Mucosa of descending colon (tissue), 3 donors: ENCODE data around the gene CEP44. TPM values are rescaled to one million over a fixed set of nuclear protein-coding genes. Genes with fewer than 3 reads are reported as not detected.

Source experiments
- ATAC-seq: fragments of 200-7000 bp; cut with Tn5 transposase; one replicate; pipeline ENCODE4 v1.9.1; 2020; ENCODE audit warnings: mild to moderate bottlenecking, moderate library complexity
- DNase-seq, 3 donors: peaks; one replicate each; pipeline ENCODE4 v3.0.0-alpha.2; 2020
- H3K36me3 ChIP-seq: fragments of 200-600 bp; one replicate; pipeline ENCODE4 v1.8.0; 2021; ENCODE audit warnings: low read depth, mild to moderate bottlenecking
- H3K4me1 ChIP-seq: fragments of 200-600 bp; one replicate; pipeline ENCODE4 v1.8.0; 2021; ENCODE audit warnings: low read depth, mild to moderate bottlenecking
- H3K4me3 ChIP-seq: fragments of 200-600 bp; one replicate; pipeline ENCODE4 v1.8.0; 2021; ENCODE audit warnings: mild to moderate bottlenecking
- H3K9me3 ChIP-seq: fragments of 200-600 bp; one replicate; pipeline ENCODE4 v1.8.0; 2021; ENCODE audit warnings: mild to moderate bottlenecking
- CTCF ChIP-seq: fragments of 200-600 bp; IDR thresholded peaks from one replicate; pipeline ENCODE4 v1.8.0; 2022; ENCODE audit warnings: antibody characterized with exemption, mild to moderate bottlenecking
- intact Hi-C, 2 donors: fragments of 100-400 bp; cut with DNase I in 1 of 2; cut with micrococcal nuclease in 1 of 2; formaldehyde crosslinking; loops; one replicate each; pipeline versions ENCODE4 v1.11.0 to v1.11.1; 2022; cut with DNase I, micrococcal nuclease
- total RNA-seq, 3 donors: library from RNA; stranded (reverse); fragmentation: NEBNext Ultra II Directional in 2 of 3; extraction: Animal tissue kit (Norgen Biotek cat#: 25700) in 2 of 3; gene quantifications; one replicate each; pipeline versions ENCODE4 v1.2.1 to v1.2.4, GENCODE V29; 2021 to 2023
- donor health status: DM: no; HTN: no; CAD: no; lungs with moderate emphysema.
- donor health status: DM: no; HTN: no; CAD: no.
- donor health status: DM: no; HTN: yes; CAD: no.

CEP44 gene
- total RNA-seq, 3 donors from 2014 or later = 13.7 to 28.7 (median 14.7) TPM

- ATAC-seq (no peak), DNase-seq (no peak)
- Histone ChIP-seq H3K4me3 (no peak overlapping the region), H3K4me1 (peaks cover 7% of the 10 kb centered on the region), H3K36me3 (no peaks in the 10 kb centered on the region), H3K9me3 (no peaks in the 10 kb centered on the region)
- TF ChIP-seq CTCF = no peak
- intact Hi-C loops = no loop called here
Measured at GRCh38 chr4:174279433-174280155, 4.1 kb upstream of the CEP44 start.

GRCh38 chr4:174281182-174281737 lies 2.5 kb upstream of the CEP44 start:
- intact Hi-C loops = no loop called here
- Histone ChIP-seq H3K4me1 (peaks cover 14% of the 10 kb centered on the region), H3K9me3 (no peaks in the 10 kb centered on the region), H3K4me3 (no peak overlapping the region), H3K36me3 (no peaks in the 10 kb centered on the region)
- DNase-seq (no peak), ATAC-seq (no peak)
- no peak for TF ChIP-seq CTCF

GRCh38 chr4:174281901-174282300 lies 1.8 kb upstream of the CEP44 start:
- Histone ChIP-seq H3K9me3 (no peaks in the 10 kb centered on the region), H3K4me1 (peaks cover 13% of the 10 kb centered on the region), H3K4me3 (no peak overlapping the region), H3K36me3 (no peaks in the 10 kb centered on the region)
- no peak for TF ChIP-seq CTCF
- intact Hi-C loops = no loop called here
- DNase-seq (no peak), ATAC-seq (no peak)

- Histone ChIP-seq H3K9me3 (no peaks in the 10 kb centered on the region), H3K4me3 (peak overlapping the region; percentile 75), H3K4me1 (peaks cover 10% of the 10 kb centered on the region), H3K36me3 (no peaks in the 10 kb centered on the region)
- intact Hi-C loops = no loop called here
- DNase-seq (peak; percentile 76 to 90 (median 80)), ATAC-seq (peak; percentile 97)
- no peak for TF ChIP-seq CTCF
Measured at GRCh38 chr4:174282836-174283506, 740 bp upstream of the CEP44 start.

- ATAC-seq (no peak), DNase-seq (peak in 1 of 3 donors; percentile 24)
- Histone ChIP-seq H3K36me3 (no peaks in the 10 kb centered on the region), H3K4me1 (peaks cover 10% of the 10 kb centered on the region), H3K9me3 (no peaks in the 10 kb centered on the region), H3K4me3 (peak overlapping the region; percentile 75)
- intact Hi-C loops = no loop called here
- no peak for TF ChIP-seq CTCF
Measured at GRCh38 chr4:174284487-174284886, 776 bp downstream of the CEP44 start.
